C4-2B (cell line): ENCODE results near the gene FTCDNL1.

Experiments used
- H3K27ac ChIP-seq: fragments of 450-650 bp; 2 replicates; pipeline ENCODE4 v1.5.1; 2017
- ZFX ChIP-seq: fragments of 450-650 bp; IDR thresholded peaks from 2 replicates; pipeline ENCODE4 v1.6.1; 2017
- TF ChIP-seq, protein P1 (sequence below): fragments of 450-650 bp; conservative IDR thresholded peaks from 2 replicates; pipeline ENCODE4 v1.5.1; 2017; ENCODE audit warnings: mild to moderate bottlenecking

Gene FTCDNL1

DNA sequence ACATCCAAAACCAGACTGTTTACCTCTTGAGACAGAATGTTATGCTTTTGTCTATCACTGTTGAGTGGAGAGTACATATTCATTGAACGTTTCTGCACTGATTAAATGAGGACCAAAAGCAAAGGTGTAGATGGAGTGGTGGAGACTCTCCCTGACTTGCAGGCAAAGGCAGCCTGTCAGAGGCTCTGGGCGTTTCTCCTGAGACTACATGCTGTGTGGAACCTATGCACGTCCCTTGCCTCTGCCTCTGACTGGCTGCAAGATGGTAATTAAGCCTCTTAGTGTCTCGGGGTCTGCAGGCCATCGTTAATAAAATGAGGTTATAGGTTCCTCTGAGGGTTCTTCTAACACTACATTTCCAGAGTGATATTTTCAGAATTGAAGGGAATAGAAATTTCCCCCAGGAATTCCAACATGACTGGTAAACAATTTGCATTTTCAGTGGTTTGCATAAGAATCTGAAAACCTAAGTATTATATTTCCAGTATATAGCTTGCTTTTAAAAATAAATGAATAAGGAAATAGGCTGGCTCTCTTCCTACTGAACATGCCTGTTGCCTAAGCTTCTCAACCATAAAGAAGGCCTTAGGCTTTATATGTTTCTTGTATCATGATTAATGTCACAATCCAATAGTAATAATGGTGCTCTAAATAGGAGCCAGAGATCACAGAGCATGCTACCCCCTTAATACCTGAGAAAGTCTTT is 107.4 kb downstream of the FTCDNL1 start:
- no peak for TF ChIP-seq ZFX
- TF ChIP-seq, protein P1, sequence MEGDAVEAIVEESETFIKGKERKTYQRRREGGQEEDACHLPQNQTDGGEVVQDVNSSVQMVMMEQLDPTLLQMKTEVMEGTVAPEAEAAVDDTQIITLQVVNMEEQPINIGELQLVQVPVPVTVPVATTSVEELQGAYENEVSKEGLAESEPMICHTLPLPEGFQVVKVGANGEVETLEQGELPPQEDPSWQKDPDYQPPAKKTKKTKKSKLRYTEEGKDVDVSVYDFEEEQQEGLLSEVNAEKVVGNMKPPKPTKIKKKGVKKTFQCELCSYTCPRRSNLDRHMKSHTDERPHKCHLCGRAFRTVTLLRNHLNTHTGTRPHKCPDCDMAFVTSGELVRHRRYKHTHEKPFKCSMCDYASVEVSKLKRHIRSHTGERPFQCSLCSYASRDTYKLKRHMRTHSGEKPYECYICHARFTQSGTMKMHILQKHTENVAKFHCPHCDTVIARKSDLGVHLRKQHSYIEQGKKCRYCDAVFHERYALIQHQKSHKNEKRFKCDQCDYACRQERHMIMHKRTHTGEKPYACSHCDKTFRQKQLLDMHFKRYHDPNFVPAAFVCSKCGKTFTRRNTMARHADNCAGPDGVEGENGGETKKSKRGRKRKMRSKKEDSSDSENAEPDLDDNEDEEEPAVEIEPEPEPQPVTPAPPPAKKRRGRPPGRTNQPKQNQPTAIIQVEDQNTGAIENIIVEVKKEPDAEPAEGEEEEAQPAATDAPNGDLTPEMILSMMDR, result no peak
- no peak overlapping the region for H3K27ac ChIP-seq

DNA sequence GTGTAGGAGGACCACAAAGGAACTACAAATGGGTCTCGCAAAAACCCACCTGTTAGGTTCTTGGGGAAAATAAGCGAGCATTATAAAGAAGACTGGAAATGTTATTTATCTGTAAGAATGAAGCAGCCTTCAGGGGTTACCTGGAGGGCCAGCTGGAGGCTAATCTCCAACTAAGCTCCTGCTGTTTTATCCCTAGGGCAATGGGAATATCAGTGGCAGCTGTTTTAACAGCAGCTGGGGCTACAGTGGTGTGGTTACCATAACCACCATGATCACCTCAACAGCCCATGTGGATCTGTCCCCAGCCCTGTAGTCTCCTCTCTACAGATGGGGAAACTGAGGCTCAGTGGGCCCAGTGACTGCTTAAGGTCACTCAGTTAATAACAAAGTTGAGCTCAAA is 108.1 kb downstream of the FTCDNL1 start:
- no peak overlapping the region for H3K27ac ChIP-seq
- no peak for TF ChIP-seq ZFX
- TF ChIP-seq, protein P1, result no peak

DNA sequence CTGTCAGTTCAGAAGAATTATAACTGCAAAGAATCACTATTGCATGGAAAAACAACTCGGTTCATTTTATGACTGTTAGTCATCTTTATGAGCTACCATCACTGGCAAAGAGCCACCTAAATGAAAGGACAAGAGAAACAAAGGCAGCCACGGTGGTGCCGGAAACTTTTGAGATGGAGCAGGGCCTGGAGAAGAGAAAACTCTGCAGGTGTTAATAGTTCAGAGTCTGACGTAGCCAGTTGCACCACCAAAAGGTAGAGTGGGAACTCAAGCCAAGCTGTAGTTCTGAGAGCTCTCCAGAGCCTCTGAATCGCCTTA is 110.9 kb downstream of the FTCDNL1 start:
- no peak overlapping the region for H3K27ac ChIP-seq

DNA sequence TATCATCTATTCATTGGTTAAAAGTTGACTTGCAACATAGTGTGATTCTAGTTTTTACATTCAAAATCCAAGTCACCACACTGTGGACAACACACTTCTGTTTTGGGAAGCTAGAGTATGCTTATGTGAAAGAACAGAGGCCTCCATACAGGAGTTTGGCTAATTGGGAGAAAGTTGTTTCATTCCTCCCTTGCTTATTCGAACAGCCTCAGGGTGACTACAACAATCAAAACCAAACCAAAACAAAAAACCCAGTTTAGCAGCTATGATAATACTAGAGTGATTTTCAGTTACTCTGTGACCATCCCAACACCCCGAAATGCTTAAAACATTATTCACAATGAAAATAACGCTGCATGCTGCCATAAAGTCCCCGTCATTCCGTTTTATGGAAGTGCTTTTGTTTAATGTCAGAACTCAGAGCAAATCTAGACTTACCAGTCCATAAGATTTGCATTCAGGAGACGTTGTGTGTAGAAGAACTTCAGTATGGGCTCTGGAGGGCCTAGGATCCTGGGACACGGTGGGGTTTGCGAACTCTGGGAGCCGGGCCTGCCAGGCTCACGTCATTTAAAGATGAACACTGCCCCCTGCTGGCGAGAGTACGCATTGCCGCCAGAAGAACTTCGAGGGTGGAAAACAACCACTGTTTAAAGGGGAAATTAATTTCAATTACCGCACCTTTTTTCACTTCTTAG is 111.4 kb downstream of the FTCDNL1 start:
- no peak for TF ChIP-seq ZFX
- TF ChIP-seq, protein P1, result peak; percentile 90
- no peak overlapping the region for H3K27ac ChIP-seq

More for the DNA sequence above, 110.9 kb downstream of the FTCDNL1 start:
- TF ChIP-seq, protein P1, result peak; percentile 49
- no peak for TF ChIP-seq ZFX

DNA sequence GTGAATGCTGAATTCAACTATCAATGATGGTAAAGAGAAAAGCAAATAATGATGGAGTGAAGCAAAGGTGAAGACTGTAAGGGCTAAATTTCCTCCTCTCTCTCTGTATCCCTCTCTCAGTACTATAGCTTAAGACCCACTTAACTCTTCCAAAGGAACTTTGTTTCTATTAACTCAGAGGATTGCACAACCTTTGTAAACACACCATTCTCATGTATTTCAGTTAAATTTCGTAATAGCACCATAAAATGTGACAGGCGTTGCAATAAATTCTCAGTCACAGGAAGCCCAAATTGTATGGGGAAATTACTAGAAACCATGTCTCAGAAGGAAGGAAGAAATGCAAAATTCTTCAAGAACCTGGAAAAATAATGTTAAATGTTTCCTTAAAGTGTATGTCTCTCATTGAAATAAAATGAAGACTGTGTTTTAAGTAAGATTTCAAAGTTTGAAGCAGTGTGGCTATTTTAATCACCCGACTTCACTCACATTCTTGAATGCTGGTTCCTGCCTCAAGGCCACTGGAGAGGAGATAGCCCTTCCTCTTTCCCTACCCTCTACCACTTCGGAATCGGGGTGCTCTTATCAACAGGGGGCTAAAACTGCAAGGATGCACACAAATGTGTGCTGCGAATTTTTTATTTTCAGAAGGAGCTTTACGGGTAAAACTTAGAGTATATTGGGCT is 112.1 kb downstream of the FTCDNL1 start:
- H3K27ac ChIP-seq, result no peak overlapping the region
- TF ChIP-seq, protein P1, result no peak
- TF ChIP-seq ZFX, result no peak

DNA sequence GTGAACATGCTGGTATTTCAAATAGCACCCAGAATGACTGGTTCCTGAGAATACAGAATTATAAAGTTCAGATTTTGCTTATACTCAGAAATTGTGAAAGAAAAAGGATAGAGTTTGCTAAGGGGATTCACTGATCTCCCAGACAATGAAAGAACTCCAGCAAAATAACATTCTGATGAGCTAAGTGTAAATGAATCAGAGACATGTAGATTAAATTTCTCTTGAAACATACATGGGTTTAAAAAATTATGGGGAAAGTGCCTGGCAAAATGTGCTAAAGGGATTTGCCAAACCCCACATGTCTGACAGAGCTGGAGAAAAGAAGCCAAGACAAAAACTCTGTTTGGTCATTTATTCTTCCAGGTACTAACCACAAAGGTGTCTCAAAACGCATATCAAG is 116.3 kb downstream of the FTCDNL1 start:
- H3K27ac ChIP-seq, result no peak overlapping the region
- no peak for TF ChIP-seq ZFX
- TF ChIP-seq, protein P1, result no peak

DNA sequence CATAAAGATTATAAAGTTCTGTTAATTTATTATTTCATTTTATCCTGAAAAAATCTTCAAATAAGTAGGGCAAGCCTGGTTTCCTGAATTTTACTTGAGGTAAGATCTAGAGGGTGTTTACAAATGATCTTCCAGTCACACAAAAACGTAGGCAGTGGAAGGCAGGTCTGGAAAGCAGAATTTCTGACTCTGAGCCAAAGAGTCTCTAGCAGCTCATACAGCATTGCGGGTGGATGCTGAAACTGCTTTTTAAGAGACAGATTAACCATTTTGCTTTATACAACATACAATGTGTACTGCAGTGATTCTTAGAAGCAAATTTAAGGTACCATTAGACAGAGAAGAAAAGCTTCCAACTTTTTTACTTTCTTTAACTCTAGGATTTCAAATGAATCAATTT is 117.0 kb downstream of the FTCDNL1 start:
- H3K27ac ChIP-seq, result no peak overlapping the region
- no peak for TF ChIP-seq ZFX
- TF ChIP-seq, protein P1, result no peak
